HG02798 (cell line): Measurements from ENCODE around the gene UBAP1.
"Not testable (repeated sequence)": the region's sequence is repeated elsewhere in the genome, so short reads cannot be mapped to it uniquely, and the experiment has no call there.

Source experiments
- ATAC-seq: cut with Tn5 transposase; IDR thresholded peaks from one replicate; pipeline ENCODE4 v1.9.1; 2021; ENCODE audit warnings: mild to moderate bottlenecking; ENCODE audit not compliant: unreplicated experiment, poor library complexity

The UBAP1 gene

GRCh38 chr9:34218446-34218845 lies 39.6 kb downstream of the UBAP1 start:
- ATAC-seq = no peak

- no peak for ATAC-seq
Observed at GRCh38 chr9:34219421-34219820, 40.6 kb downstream of the UBAP1 start.

GRCh38 chr9:34220218-34220617 lies 41.4 kb downstream of the UBAP1 start:
- ATAC-seq = no peak

GRCh38 chr9:34224349-34224748 lies 45.5 kb downstream of the UBAP1 start:
- ATAC-seq = no peak

GRCh38 chr9:34226144-34226760 lies 47.4 kb downstream of the UBAP1 start:
- ATAC-seq = not testable (repeated sequence)

GRCh38 chr9:34227445-34227844 lies 48.6 kb downstream of the UBAP1 start:
- no peak for ATAC-seq

- no peak for ATAC-seq
Observed at GRCh38 chr9:34230556-34230955, 51.7 kb downstream of the UBAP1 start.

GRCh38 chr9:34232201-34232600 lies 53.4 kb downstream of the UBAP1 start:
- no peak for ATAC-seq

GRCh38 chr9:34233672-34234071 lies 54.8 kb downstream of the UBAP1 start:
- ATAC-seq = no peak

- ATAC-seq = no peak
Observed at GRCh38 chr9:34237836-34238235, 59.0 kb downstream of the UBAP1 start.

GRCh38 chr9:34240006-34240405 lies 61.2 kb downstream of the UBAP1 start:
- no peak for ATAC-seq

- no peak for ATAC-seq
Observed at GRCh38 chr9:34242830-34243229, 64.0 kb downstream of the UBAP1 start.

- not testable (repeated sequence) for ATAC-seq
Observed at GRCh38 chr9:34245212-34245611, 66.4 kb downstream of the UBAP1 start.

GRCh38 chr9:34246453-34246852 lies 67.6 kb downstream of the UBAP1 start:
- ATAC-seq = no peak

GRCh38 chr9:34247782-34248181 lies 68.9 kb downstream of the UBAP1 start:
- ATAC-seq = not testable (repeated sequence)

GRCh38 chr9:34249274-34249673 lies 70.4 kb downstream of the UBAP1 start:
- no peak for ATAC-seq

- ATAC-seq = no peak
Observed at GRCh38 chr9:34250721-34251120, 71.9 kb downstream of the UBAP1 start.

- no peak for ATAC-seq
Observed at GRCh38 chr9:34252016-34252415, 73.2 kb downstream of the UBAP1 start.

- ATAC-seq = no peak
Observed at GRCh38 chr9:34252670-34253459, 74.0 kb downstream of the UBAP1 start.

GRCh38 chr9:34253460-34253837 lies 74.6 kb downstream of the UBAP1 start:
- no peak for ATAC-seq

- ATAC-seq = no peak
Observed at GRCh38 chr9:34254141-34254913, 75.5 kb downstream of the UBAP1 start.
